DOHH2 (cell line): Measurements from ENCODE around the gene MAP4K2.

Experiments
- H3F3A ChIP-seq: fragments of 200-600 bp; sonication (generic), shearing (Covaris generic); 2 replicates; pipeline ENCODE4 v1.6.0; 2016; ENCODE audit warnings: antibody characterized with exemption, mild to moderate bottlenecking; ENCODE audit not compliant: control insufficient read depth, insufficient read depth
- H3K27ac ChIP-seq: fragments of 200-600 bp; sonication (generic); 2 replicates; pipeline ENCODE4 v1.5.1; 2014; ENCODE audit warnings: low read depth, mild to moderate bottlenecking, low read length, moderate library complexity
- H3K27me3 ChIP-seq: fragments of 200-600 bp; sonication (generic); 2 replicates; pipeline ENCODE4 v1.6.1; 2014; ENCODE audit warnings: mild to moderate bottlenecking, low read length, mixed read lengths; ENCODE audit not compliant: control insufficient read depth
- H3K36me3 ChIP-seq: fragments of 200-600 bp; sonication (generic); 2 replicates; pipeline ENCODE4 v1.6.1; 2014; ENCODE audit warnings: mild to moderate bottlenecking, low read length, moderate library complexity, mixed read lengths; ENCODE audit not compliant: control insufficient read depth
- H3K4me1 ChIP-seq: fragments of 200-600 bp; sonication (generic); 2 replicates; pipeline ENCODE4 v1.6.1; 2014; ENCODE audit warnings: mild to moderate bottlenecking, low read length, mixed read lengths; ENCODE audit not compliant: control insufficient read depth
- H3K4me2 ChIP-seq: fragments of 200-600 bp; sonication (generic); 2 replicates; pipeline ENCODE4 v1.6.0; 2014; ENCODE audit warnings: mild to moderate bottlenecking, low read length, moderate library complexity
- H3K4me3 ChIP-seq: fragments of 200-600 bp; sonication (generic); 2 replicates; pipeline ENCODE4 v1.5.1; 2014; ENCODE audit warnings: mild to moderate bottlenecking, low read length, mixed read lengths
- H3K79me2 ChIP-seq: fragments of 200-600 bp; sonication (generic); 2 replicates; pipeline ENCODE4 v1.6.1; 2014; ENCODE audit warnings: mild to moderate bottlenecking, low read length, mixed read lengths; ENCODE audit not compliant: control insufficient read depth
- H3K9me2 ChIP-seq: fragments of 200-600 bp; sonication (generic); replicated peaks from 2 replicates; pipeline ENCODE4 v1.6.1; 2014; ENCODE audit warnings: mild to moderate bottlenecking, low read length, mixed read lengths; ENCODE audit not compliant: control insufficient read depth
- H3K9me3 ChIP-seq: fragments of 200-600 bp; sonication (generic); 2 replicates; pipeline ENCODE4 v1.6.1; 2014; ENCODE audit warnings: antibody characterized with exemption, low read length, mixed read lengths; ENCODE audit not compliant: control insufficient read depth, insufficient read depth
- H4K20me1 ChIP-seq: fragments of 200-600 bp; sonication (generic); 2 replicates; pipeline ENCODE4 v1.6.0; 2014; ENCODE audit warnings: low read depth, mild to moderate bottlenecking, antibody characterized with exemption, low read length, moderate library complexity; ENCODE audit not compliant: control insufficient read depth, insufficient read depth
- EZH2phosphoT487 ChIP-seq: fragments of 200-600 bp; sonication (generic); IDR thresholded peaks from 2 replicates; pipeline ENCODE4 v1.6.1; 2017; ENCODE audit warnings: borderline replicate concordance, mild to moderate bottlenecking, antibody characterized with exemption, low read length, moderate library complexity, mixed read lengths
- TF ChIP-seq, protein P1 (sequence below): fragments of 200-600 bp; sonication (generic); IDR thresholded peaks from one replicate; pipeline ENCODE4 v1.5.1; 2014; ENCODE audit warnings: antibody characterized with exemption, mild to moderate bottlenecking, low read depth, low read length; ENCODE audit not compliant: poor library complexity, severe bottlenecking

Gene MAP4K2

GRCh38 chr11:64801561-64802369, 1.2 kb downstream of the MAP4K2 start:
- Histone ChIP-seq H3K9me3 (no peaks in the 10 kb centered on the region), H3K27me3 (no peaks in the 10 kb centered on the region), H3F3A (peaks cover 19% of the 10 kb centered on the region), H4K20me1 (no peaks in the 10 kb centered on the region), H3K4me3 (peak overlapping the region; percentile 99), H3K27ac (peak overlapping the region; percentile 86), H3K9me2 (no peaks in the 10 kb centered on the region), H3K4me2 (peak overlapping the region; percentile 96), H3K79me2 (peaks cover 19% of the 10 kb centered on the region), H3K4me1 (peaks cover 46% of the 10 kb centered on the region), H3K36me3 (peaks cover 79% of the 10 kb centered on the region)
- no peak for TF ChIP-seq EZH2phosphoT487
- TF ChIP-seq, protein P1, sequence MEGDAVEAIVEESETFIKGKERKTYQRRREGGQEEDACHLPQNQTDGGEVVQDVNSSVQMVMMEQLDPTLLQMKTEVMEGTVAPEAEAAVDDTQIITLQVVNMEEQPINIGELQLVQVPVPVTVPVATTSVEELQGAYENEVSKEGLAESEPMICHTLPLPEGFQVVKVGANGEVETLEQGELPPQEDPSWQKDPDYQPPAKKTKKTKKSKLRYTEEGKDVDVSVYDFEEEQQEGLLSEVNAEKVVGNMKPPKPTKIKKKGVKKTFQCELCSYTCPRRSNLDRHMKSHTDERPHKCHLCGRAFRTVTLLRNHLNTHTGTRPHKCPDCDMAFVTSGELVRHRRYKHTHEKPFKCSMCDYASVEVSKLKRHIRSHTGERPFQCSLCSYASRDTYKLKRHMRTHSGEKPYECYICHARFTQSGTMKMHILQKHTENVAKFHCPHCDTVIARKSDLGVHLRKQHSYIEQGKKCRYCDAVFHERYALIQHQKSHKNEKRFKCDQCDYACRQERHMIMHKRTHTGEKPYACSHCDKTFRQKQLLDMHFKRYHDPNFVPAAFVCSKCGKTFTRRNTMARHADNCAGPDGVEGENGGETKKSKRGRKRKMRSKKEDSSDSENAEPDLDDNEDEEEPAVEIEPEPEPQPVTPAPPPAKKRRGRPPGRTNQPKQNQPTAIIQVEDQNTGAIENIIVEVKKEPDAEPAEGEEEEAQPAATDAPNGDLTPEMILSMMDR, result peak; percentile 14

DNA sequence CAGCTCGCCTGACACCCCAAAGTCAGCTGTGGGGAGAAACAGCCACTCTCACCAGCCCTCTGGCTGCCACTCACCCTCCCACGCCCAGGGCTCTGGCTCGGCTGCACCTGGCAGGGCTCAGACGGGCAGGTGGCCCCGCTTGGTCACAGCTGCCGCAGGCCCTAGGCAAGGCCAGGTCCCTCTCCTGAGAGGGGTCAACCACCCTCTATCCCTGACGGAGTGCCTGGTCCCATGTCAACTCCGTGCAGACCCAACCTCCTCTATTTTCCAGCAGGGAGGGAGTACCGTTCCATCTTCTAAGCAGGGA, 1.9 kb downstream of the MAP4K2 start:
- H3K27me3 ChIP-seq, result no peaks in the 10 kb centered on the region
- no peaks in the 10 kb centered on the region for H4K20me1 ChIP-seq
- peaks cover 19% of the 10 kb centered on the region for H3F3A ChIP-seq
- H3K9me3 ChIP-seq, result no peaks in the 10 kb centered on the region
- H3K9me2 ChIP-seq, result no peaks in the 10 kb centered on the region
- peaks cover 46% of the 10 kb centered on the region for H3K4me1 ChIP-seq
- H3K79me2 ChIP-seq, result peaks cover 19% of the 10 kb centered on the region
- H3K27ac ChIP-seq, result peak overlapping the region; percentile 86
- H3K4me2 ChIP-seq, result peak overlapping the region; percentile 96
- TF ChIP-seq EZH2phosphoT487, result no peak
- TF ChIP-seq, protein P1, result no peak
- H3K36me3 ChIP-seq, result peaks cover 80% of the 10 kb centered on the region
- H3K4me3 ChIP-seq, result peak overlapping the region; percentile 99

DNA sequence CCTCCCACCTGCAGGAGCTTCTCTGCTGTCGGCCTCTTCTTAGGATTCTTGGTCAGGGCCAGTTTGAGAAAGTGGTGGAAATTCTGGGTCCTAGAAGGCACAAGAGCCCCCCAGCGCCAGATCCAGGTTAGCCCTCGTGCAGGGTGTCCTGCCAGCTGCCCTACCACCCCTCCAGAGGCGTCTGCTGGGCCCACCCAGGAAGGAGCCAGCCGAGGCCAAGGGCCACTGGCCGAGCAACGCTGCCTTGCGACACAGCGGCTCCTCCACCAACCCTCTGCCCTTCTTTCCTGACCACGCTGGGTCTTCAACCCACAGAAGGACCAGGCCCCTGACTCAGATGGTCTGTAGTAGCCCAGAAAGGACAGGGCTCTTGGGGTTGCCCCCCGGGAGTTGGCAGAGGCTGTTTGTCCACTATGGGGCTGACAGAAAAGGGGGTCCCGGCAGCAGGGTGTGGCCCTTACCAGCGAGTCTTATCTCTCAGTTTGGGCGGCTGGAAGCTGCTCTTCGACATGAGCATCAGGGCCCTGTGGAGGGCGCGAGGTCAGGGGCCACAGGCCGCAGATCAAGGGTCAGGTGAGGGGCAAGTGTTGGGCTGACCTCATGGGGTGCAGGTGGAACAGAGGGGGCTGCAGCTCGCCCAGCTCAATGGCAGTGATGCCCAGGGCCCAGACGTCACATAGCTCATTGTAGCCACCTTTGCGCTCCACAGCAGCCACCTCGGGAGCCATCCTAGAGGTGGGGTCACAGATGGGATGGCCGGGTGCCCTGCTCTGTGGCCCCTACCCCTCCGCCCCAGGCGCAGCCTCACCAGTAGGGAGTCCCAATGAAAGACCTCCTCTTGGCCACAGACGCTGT, 2.5 kb downstream of the MAP4K2 start:
- Histone ChIP-seq H4K20me1 (no peaks in the 10 kb centered on the region), H3K79me2 (peaks cover 19% of the 10 kb centered on the region), H3K4me3 (peak overlapping the region; percentile 99), H3K27ac (peak overlapping the region; percentile 86), H3K9me3 (no peaks in the 10 kb centered on the region), H3K36me3 (peaks cover 77% of the 10 kb centered on the region), H3F3A (peaks cover 19% of the 10 kb centered on the region), H3K4me1 (peaks cover 46% of the 10 kb centered on the region), H3K9me2 (no peaks in the 10 kb centered on the region), H3K4me2 (peak overlapping the region; percentile 96), H3K27me3 (no peaks in the 10 kb centered on the region)
- TF ChIP-seq, protein P1, result no peak
- TF ChIP-seq EZH2phosphoT487, result no peak
